Activated B cell treated with CpG ODN at 0.5 μM for 24 hours (primary cell): ENCODE data around the gene PAX5. TPM values are rescaled to one million over a fixed set of nuclear protein-coding genes. Genes with fewer than 3 reads are reported as not detected.

Experiments
- ATAC-seq: fragments of 200-7000 bp; cut with Tn5 transposase; one replicate; pipeline ENCODE4 v1.10.0; 2021; ENCODE audit warnings: low read depth, mild to moderate bottlenecking, moderate library complexity
- CTCF ChIA-PET: fragments of 350-600 bp; sonication (Branson Sonifier 250); formaldehyde crosslinking; loops from one replicate; lab custom pipeline; 2021; ENCODE audit warnings: antibody characterized with exemption; lab: Charles Lee
- POLR2A ChIA-PET: fragments of 350-600 bp; sonication (Branson Sonifier 250); formaldehyde crosslinking; loops from one replicate; lab custom pipeline; 2021; ENCODE audit warnings: antibody characterized with exemption; lab: Charles Lee
- DNase-seq: peaks from one replicate; pipeline ENCODE4 v3.0.0; 2022
- H3K27ac Mint-ChIP-seq: one replicate; pipeline ENCODE4 v1.8.0; 2020; ENCODE audit warnings: mixed read lengths
- H3K27me3 Mint-ChIP-seq: one replicate; pipeline ENCODE4 v1.8.0; 2021; ENCODE audit warnings: mixed read lengths
- H3K36me3 Mint-ChIP-seq: one replicate; pipeline ENCODE4 v1.8.0; 2021; ENCODE audit warnings: low read depth, mixed read lengths
- H3K4me1 Mint-ChIP-seq: one replicate; pipeline ENCODE4 v1.8.0; 2021; ENCODE audit warnings: mixed read lengths
- H3K4me3 Mint-ChIP-seq: one replicate; pipeline ENCODE4 v1.8.0; 2020; ENCODE audit warnings: mild to moderate bottlenecking, mixed read lengths
- H3K9me3 Mint-ChIP-seq: one replicate; pipeline ENCODE4 v1.8.0; 2020; ENCODE audit warnings: mixed read lengths
- CTCF ChIP-seq: fragments of 200-600 bp; IDR thresholded peaks from one replicate; pipeline ENCODE4 v1.8.0; 2022; ENCODE audit warnings: antibody characterized with exemption, mild to moderate bottlenecking
- intact Hi-C: fragments of 100-400 bp; cut with micrococcal nuclease; formaldehyde crosslinking; loops from one replicate; pipeline ENCODE4 v1.15.1; 2024
- total RNA-seq: library from RNA; stranded (reverse); gene quantifications from 2 replicates; pipeline ENCODE4 v1.2.3, GENCODE V29; 2022

The PAX5 gene
- total RNA-seq, 1 donor from 2014 or later, result 619 TPM

DNA sequence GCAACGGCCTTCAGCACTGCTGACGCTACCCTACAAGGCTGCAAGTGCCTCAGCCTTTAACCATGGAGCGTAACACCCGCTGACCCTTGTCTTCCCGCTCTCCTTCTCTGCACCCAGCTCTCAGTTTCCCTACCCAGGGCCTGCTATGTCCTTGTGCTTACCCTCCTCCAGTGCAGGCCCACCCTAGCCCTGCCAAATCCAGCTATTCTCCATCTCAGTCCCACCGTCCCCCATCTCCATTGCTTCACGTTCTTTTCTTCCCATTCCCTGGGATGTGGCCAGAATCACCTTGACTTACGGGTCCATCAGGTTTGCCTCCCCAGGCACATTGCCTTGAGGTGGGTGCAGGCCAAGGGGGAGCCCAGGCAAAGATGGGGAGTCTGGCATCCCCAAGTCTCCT lies 91.2 kb downstream of the PAX5 start:
- DNase-seq, result no peak
- ATAC-seq, result no peak
- H3K9me3 Mint-ChIP-seq, result no peaks in the 10 kb centered on the region
- no peak overlapping the region for H3K4me3 Mint-ChIP-seq
- H3K27ac Mint-ChIP-seq, result peak overlapping the region; percentile 66
- intact Hi-C loops, result no loop called here
- peaks cover 72% of the 10 kb centered on the region for H3K4me1 Mint-ChIP-seq
- ChIA-PET CTCF (no interaction called here), POLR2A (no interaction called here)
- peaks cover 87% of the 10 kb centered on the region for H3K36me3 Mint-ChIP-seq
- no peak for TF ChIP-seq CTCF
- no peaks in the 10 kb centered on the region for H3K27me3 Mint-ChIP-seq

GRCh38 chr9:36941441-36941840 lies 92.6 kb downstream of the PAX5 start:
- ChIA-PET CTCF (no interaction called here), POLR2A (interaction anchor here (1.0 to 1.2 kb wide), 3 partner anchors 9 to 42 kb away, joined by 3 to 4 read pairs (median 3); no protein-coding TSS in a partner anchor)
- Mint-ChIP-seq H3K27me3 (no peaks in the 10 kb centered on the region), H3K27ac (peak overlapping the region; percentile 56), H3K4me1 (peaks cover 78% of the 10 kb centered on the region), H3K9me3 (no peaks in the 10 kb centered on the region), H3K36me3 (peaks cover 91% of the 10 kb centered on the region), H3K4me3 (no peak overlapping the region)
- no peak for ATAC-seq
- TF ChIP-seq CTCF, result no peak
- intact Hi-C loops, result no loop called here
- peak; percentile 9 for DNase-seq

DNA sequence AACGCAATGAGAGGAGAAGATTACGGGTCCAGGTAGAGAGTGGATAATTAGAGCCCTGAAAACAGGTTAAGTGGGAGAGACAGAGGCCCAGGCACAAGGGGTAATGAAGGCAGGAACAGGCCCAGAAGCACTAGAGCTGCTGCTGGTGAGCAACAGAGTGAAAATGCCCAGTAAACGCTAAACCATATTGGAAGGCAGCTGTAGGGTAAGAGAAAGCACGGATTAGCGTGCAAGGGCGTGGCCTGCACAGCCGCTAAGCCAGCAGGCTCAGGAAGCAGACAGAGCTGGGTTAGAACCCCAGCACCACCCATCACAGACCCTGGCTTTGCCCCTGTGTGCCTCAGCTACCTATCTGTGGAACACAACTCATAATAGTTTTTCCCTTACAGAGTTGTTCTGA lies 93.2 kb downstream of the PAX5 start:
- intact Hi-C loops, result no loop called here
- no peak for ATAC-seq
- H3K4me3 Mint-ChIP-seq, result no peak overlapping the region
- H3K27me3 Mint-ChIP-seq, result no peaks in the 10 kb centered on the region
- no peak for TF ChIP-seq CTCF
- no peaks in the 10 kb centered on the region for H3K9me3 Mint-ChIP-seq
- peaks cover 79% of the 10 kb centered on the region for H3K4me1 Mint-ChIP-seq
- ChIA-PET CTCF (no interaction called here), POLR2A (interaction anchor here (1.1 to 1.2 kb wide), 2 partner anchors 9 to 11 kb away, joined by 3 to 4 read pairs; no protein-coding TSS in a partner anchor)
- peaks cover 91% of the 10 kb centered on the region for H3K36me3 Mint-ChIP-seq
- peak; percentile 13 for DNase-seq
- peak overlapping the region; percentile 3 for H3K27ac Mint-ChIP-seq

DNA sequence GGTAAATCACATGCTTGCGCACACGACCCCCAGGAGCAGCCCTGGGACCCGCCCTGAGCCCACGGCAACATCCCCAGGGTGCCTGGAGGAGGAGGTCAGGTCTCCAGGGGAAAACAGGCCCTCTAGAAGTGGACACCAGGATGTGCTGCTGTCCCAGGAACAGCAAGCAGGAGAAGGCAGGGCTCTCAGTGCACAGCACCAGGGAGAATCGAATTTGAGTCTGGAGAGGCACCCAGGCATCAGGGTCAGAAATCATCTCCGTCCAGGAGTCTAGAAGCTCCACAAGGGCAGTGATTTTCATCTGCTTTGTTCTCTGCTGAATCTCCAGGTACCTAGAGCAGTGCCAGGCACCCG lies 93.6 kb downstream of the PAX5 start:
- Mint-ChIP-seq H3K27me3 (no peaks in the 10 kb centered on the region), H3K4me3 (no peak overlapping the region), H3K36me3 (peaks cover 91% of the 10 kb centered on the region), H3K9me3 (no peaks in the 10 kb centered on the region), H3K27ac (peak overlapping the region; percentile 3), H3K4me1 (peaks cover 83% of the 10 kb centered on the region)
- CTCF ChIA-PET, result no interaction called here
- no peak for DNase-seq
- no peak for ATAC-seq
- POLR2A ChIA-PET, result no interaction called here
- no peak for TF ChIP-seq CTCF
- intact Hi-C loops, result no loop called here

DNA sequence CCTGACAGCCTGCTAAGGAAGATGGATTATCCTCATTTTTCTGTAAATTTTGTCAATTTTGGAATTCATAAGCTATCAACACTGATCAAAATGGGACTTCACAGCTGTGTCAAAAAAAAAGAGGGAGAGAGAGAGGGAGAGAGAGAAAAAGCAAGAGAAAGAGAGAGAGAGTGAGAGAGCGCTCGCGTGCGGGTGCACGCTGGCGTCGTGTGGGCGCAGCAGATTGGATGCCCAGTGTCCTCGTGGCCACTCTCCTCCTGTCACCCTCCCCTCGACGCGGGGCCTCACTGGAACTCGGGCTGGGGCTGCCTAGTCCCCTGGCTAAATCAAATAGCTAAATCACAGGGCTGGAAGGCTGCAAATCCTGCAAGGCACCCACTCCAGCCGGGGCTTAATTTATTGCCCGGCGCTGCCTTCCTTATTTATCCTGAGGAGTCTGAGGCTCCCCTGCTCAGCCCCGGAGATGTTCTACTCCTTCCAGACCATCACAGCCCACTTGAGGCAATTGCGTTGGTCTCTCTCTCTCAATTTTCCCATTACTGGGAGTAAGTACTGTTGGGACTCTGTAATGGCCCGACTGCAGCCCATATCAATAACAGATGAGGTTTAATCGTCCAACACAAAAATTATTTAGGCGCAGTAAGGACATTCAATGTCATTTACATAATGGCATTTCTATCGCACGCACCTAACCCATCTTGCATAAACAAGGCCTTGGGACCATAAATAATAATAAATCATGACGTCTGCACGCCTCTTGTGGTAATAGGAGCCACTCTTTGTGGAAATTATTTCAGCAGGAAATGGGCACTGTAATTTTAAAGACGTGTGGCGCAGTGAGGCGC lies 94.2 kb downstream of the PAX5 start:
- H3K27me3 Mint-ChIP-seq, result no peaks in the 10 kb centered on the region
- CTCF ChIA-PET, result no interaction called here
- POLR2A ChIA-PET, result interaction anchor here (1.4 to 1.8 kb wide), 2 partner anchors 10 to 87 kb away, joined by 6 to 10 read pairs; no protein-coding TSS in a partner anchor
- ATAC-seq (no peak), DNase-seq (no peak)
- H3K9me3 Mint-ChIP-seq, result no peaks in the 10 kb centered on the region
- no peak for TF ChIP-seq CTCF
- intact Hi-C loops, result loop anchor here (5.0 kb wide), 2 partner anchors 63 to 87 kb away; no protein-coding TSS in a partner anchor
- peaks cover 88% of the 10 kb centered on the region for H3K4me1 Mint-ChIP-seq
- H3K27ac Mint-ChIP-seq, result peak overlapping the region; percentile 85
- H3K4me3 Mint-ChIP-seq, result peak overlapping the region; percentile 35
- H3K36me3 Mint-ChIP-seq, result peaks cover 91% of the 10 kb centered on the region
